ENCODE results near the gene SLC44A3.

- TF ChIP-seq, protein P1, sequence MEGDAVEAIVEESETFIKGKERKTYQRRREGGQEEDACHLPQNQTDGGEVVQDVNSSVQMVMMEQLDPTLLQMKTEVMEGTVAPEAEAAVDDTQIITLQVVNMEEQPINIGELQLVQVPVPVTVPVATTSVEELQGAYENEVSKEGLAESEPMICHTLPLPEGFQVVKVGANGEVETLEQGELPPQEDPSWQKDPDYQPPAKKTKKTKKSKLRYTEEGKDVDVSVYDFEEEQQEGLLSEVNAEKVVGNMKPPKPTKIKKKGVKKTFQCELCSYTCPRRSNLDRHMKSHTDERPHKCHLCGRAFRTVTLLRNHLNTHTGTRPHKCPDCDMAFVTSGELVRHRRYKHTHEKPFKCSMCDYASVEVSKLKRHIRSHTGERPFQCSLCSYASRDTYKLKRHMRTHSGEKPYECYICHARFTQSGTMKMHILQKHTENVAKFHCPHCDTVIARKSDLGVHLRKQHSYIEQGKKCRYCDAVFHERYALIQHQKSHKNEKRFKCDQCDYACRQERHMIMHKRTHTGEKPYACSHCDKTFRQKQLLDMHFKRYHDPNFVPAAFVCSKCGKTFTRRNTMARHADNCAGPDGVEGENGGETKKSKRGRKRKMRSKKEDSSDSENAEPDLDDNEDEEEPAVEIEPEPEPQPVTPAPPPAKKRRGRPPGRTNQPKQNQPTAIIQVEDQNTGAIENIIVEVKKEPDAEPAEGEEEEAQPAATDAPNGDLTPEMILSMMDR (IDR thresholded peaks at IDR 0.05): no peak
- TF ChIP-seq POLR2A (IDR thresholded peaks at IDR 0.05): no peak
Measured at GRCh38 chr1:94874423-94874822, 54.3 kb downstream of the SLC44A3 start.

All from body of pancreas (tissue), 4 donors.